Measurements from ENCODE around the gene ZNF385D. TPM values are rescaled to one million over a fixed set of nuclear protein-coding genes. Genes with fewer than 3 reads are reported as not detected.

ZNF385D gene
- total RNA-seq, 1 donor from 2014 or later: 0.41 TPM

- no peak for DNase-seq (ENCODE audit: low spot score)
- Mint-ChIP-seq H3K4me3 (ENCODE audit: unreplicated experiment) (no peak overlapping the region), H3K36me3 (ENCODE audit: low read depth, unreplicated experiment) (no peaks in the 10 kb centered on the region), H3K27ac (ENCODE audit: unreplicated experiment) (peak overlapping the region; percentile 93), H3K4me1 (ENCODE audit: unreplicated experiment) (peaks cover 20% of the 10 kb centered on the region), H3K9me3 (ENCODE audit: unreplicated experiment) (no peaks in the 10 kb centered on the region), H3K27me3 (ENCODE audit: unreplicated experiment) (peaks cover 1% of the 10 kb centered on the region)
- TF ChIP-seq, protein P1, sequence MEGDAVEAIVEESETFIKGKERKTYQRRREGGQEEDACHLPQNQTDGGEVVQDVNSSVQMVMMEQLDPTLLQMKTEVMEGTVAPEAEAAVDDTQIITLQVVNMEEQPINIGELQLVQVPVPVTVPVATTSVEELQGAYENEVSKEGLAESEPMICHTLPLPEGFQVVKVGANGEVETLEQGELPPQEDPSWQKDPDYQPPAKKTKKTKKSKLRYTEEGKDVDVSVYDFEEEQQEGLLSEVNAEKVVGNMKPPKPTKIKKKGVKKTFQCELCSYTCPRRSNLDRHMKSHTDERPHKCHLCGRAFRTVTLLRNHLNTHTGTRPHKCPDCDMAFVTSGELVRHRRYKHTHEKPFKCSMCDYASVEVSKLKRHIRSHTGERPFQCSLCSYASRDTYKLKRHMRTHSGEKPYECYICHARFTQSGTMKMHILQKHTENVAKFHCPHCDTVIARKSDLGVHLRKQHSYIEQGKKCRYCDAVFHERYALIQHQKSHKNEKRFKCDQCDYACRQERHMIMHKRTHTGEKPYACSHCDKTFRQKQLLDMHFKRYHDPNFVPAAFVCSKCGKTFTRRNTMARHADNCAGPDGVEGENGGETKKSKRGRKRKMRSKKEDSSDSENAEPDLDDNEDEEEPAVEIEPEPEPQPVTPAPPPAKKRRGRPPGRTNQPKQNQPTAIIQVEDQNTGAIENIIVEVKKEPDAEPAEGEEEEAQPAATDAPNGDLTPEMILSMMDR (IDR thresholded peaks at IDR 0.05; ENCODE audit: unreplicated experiment): no peak
Measured at GRCh38 chr3:21794291-21794690, 43.3 kb upstream of the ZNF385D start.

DNA sequence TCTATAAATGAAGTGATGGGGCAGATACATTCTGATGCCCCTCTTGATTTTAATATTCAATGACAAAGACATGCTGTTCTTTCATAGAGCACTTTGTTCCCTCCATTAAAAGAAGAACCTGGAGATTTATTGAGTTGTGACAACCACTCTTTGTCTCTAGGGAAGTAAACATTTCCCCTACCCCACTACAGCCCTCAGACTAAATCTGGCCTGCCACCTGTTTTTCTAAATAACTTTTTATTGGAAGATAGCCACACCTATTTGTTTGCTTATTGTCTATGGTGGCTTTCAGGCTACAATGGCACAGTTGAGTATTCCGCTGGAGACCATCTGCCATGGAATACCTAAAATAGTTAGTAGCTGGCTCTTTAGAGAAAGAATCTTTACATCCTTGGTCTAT lies 41.2 kb upstream of the ZNF385D start:
- no peaks in the 10 kb centered on the region for H3K9me3 Mint-ChIP-seq (ENCODE audit: unreplicated experiment)
- H3K4me1 Mint-ChIP-seq (ENCODE audit: unreplicated experiment): peaks cover 20% of the 10 kb centered on the region
- peaks cover 3% of the 10 kb centered on the region for H3K27me3 Mint-ChIP-seq (ENCODE audit: unreplicated experiment)
- no peak for DNase-seq (ENCODE audit: low spot score)
- no peaks in the 10 kb centered on the region for H3K36me3 Mint-ChIP-seq (ENCODE audit: low read depth, unreplicated experiment)
- TF ChIP-seq, protein P1 (IDR thresholded peaks at IDR 0.05; ENCODE audit: unreplicated experiment): no peak
- no peak overlapping the region for H3K4me3 Mint-ChIP-seq (ENCODE audit: unreplicated experiment)
- peak overlapping the region; percentile 59 for H3K27ac Mint-ChIP-seq (ENCODE audit: unreplicated experiment)

DNA sequence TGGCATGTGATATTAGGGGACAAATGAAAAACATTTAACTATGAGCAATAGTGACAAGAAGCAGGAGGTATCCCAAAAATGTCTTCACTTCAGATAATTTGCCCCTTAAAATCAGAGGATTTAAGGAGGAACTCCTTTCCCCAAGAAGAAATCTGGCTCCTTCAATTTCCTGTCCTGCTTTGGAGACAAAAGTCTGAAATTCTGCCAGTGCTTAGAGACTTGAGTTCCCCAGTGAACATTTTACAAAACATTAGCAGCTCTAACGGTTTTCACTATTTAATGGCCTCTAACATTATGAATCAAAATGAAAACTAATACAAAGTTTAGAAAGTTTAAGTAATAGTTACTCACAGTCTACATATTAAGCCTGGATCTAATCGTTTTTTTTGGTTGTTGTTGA lies 40.3 kb upstream of the ZNF385D start:
- Mint-ChIP-seq H3K9me3 (ENCODE audit: unreplicated experiment) (no peaks in the 10 kb centered on the region), H3K4me1 (ENCODE audit: unreplicated experiment) (peaks cover 20% of the 10 kb centered on the region), H3K4me3 (ENCODE audit: unreplicated experiment) (no peak overlapping the region), H3K36me3 (ENCODE audit: low read depth, unreplicated experiment) (no peaks in the 10 kb centered on the region), H3K27ac (ENCODE audit: unreplicated experiment) (no peak overlapping the region), H3K27me3 (ENCODE audit: unreplicated experiment) (peaks cover 3% of the 10 kb centered on the region)
- TF ChIP-seq, protein P1 (IDR thresholded peaks at IDR 0.05; ENCODE audit: unreplicated experiment): no peak
- DNase-seq (ENCODE audit: low spot score): no peak

GRCh38 chr3:21790466-21790865 lies 39.5 kb upstream of the ZNF385D start:
- no peak for DNase-seq (ENCODE audit: low spot score)
- H3K36me3 Mint-ChIP-seq (ENCODE audit: low read depth, unreplicated experiment): no peaks in the 10 kb centered on the region
- H3K27me3 Mint-ChIP-seq (ENCODE audit: unreplicated experiment): peaks cover 3% of the 10 kb centered on the region
- TF ChIP-seq, protein P1 (IDR thresholded peaks at IDR 0.05; ENCODE audit: unreplicated experiment): no peak
- H3K4me3 Mint-ChIP-seq (ENCODE audit: unreplicated experiment): no peak overlapping the region
- H3K9me3 Mint-ChIP-seq (ENCODE audit: unreplicated experiment): no peaks in the 10 kb centered on the region
- peaks cover 20% of the 10 kb centered on the region for H3K4me1 Mint-ChIP-seq (ENCODE audit: unreplicated experiment)
- no peak overlapping the region for H3K27ac Mint-ChIP-seq (ENCODE audit: unreplicated experiment)

GRCh38 chr3:21789730-21790129 lies 38.7 kb upstream of the ZNF385D start:
- TF ChIP-seq, protein P1 (IDR thresholded peaks at IDR 0.05; ENCODE audit: unreplicated experiment): no peak
- Mint-ChIP-seq H3K9me3 (ENCODE audit: unreplicated experiment) (no peaks in the 10 kb centered on the region), H3K27ac (ENCODE audit: unreplicated experiment) (no peak overlapping the region)

More at GRCh38 chr3:21789730-21790129, 38.7 kb upstream of the ZNF385D start:
- Mint-ChIP-seq H3K27me3 (ENCODE audit: unreplicated experiment) (peaks cover 3% of the 10 kb centered on the region), H3K4me1 (ENCODE audit: unreplicated experiment) (peaks cover 16% of the 10 kb centered on the region), H3K4me3 (ENCODE audit: unreplicated experiment) (no peak overlapping the region), H3K36me3 (ENCODE audit: low read depth, unreplicated experiment) (no peaks in the 10 kb centered on the region)
- DNase-seq (ENCODE audit: low spot score): no peak

Measured in endothelial cell (in vitro differentiated cells).